HG03097 (cell line): ENCODE measurements around the gene EFNA5.

Experiments
- ATAC-seq: cut with Tn5 transposase; IDR thresholded peaks from one replicate; pipeline ENCODE4 v1.9.1; 2021; ENCODE audit not compliant: unreplicated experiment, low FRiP score

The EFNA5 gene

GRCh38 chr5:107607196-107607595 lies 63.5 kb downstream of the EFNA5 start:
- no peak for ATAC-seq

GRCh38 chr5:107605596-107606125 lies 65.1 kb downstream of the EFNA5 start:
- ATAC-seq: no peak

GRCh38 chr5:107604990-107605389 lies 65.7 kb downstream of the EFNA5 start:
- ATAC-seq: no peak

- no peak for ATAC-seq
Observed at GRCh38 chr5:107604146-107604910, 66.4 kb downstream of the EFNA5 start.

GRCh38 chr5:107603349-107603748 lies 67.4 kb downstream of the EFNA5 start:
- ATAC-seq: no peak

- ATAC-seq: no peak
Observed at GRCh38 chr5:107602896-107603295, 67.8 kb downstream of the EFNA5 start.

- no peak for ATAC-seq
Observed at GRCh38 chr5:107601076-107601475, 69.7 kb downstream of the EFNA5 start.

- no peak for ATAC-seq
Observed at GRCh38 chr5:107598958-107599357, 71.8 kb downstream of the EFNA5 start.

- no peak for ATAC-seq
Observed at GRCh38 chr5:107597803-107598202, 72.9 kb downstream of the EFNA5 start.

- no peak for ATAC-seq
Observed at GRCh38 chr5:107597247-107597646, 73.5 kb downstream of the EFNA5 start.

- ATAC-seq: no peak
Observed at GRCh38 chr5:107594253-107595045, 76.3 kb downstream of the EFNA5 start.

GRCh38 chr5:107593009-107593408 lies 77.7 kb downstream of the EFNA5 start:
- ATAC-seq: no peak

- no peak for ATAC-seq
Observed at GRCh38 chr5:107592515-107592914, 78.2 kb downstream of the EFNA5 start.

- ATAC-seq: no peak
Observed at GRCh38 chr5:107590686-107591085, 80.1 kb downstream of the EFNA5 start.

- ATAC-seq: no peak
Observed at GRCh38 chr5:107589520-107590193, 81.1 kb downstream of the EFNA5 start.

GRCh38 chr5:107582625-107583024 lies 88.1 kb downstream of the EFNA5 start:
- no peak for ATAC-seq

GRCh38 chr5:107580889-107581820 lies 89.6 kb downstream of the EFNA5 start:
- ATAC-seq: no peak

- ATAC-seq: no peak
Observed at GRCh38 chr5:107578051-107578635, 92.6 kb downstream of the EFNA5 start.

GRCh38 chr5:107577394-107577950 lies 93.3 kb downstream of the EFNA5 start:
- no peak for ATAC-seq
